ENCODE measurements around the gene MX2.

MX2 gene

GRCh38 chr21:41360072-41360821, 1.6 kb upstream of the MX2 start:
- TF ChIP-seq, protein P1, sequence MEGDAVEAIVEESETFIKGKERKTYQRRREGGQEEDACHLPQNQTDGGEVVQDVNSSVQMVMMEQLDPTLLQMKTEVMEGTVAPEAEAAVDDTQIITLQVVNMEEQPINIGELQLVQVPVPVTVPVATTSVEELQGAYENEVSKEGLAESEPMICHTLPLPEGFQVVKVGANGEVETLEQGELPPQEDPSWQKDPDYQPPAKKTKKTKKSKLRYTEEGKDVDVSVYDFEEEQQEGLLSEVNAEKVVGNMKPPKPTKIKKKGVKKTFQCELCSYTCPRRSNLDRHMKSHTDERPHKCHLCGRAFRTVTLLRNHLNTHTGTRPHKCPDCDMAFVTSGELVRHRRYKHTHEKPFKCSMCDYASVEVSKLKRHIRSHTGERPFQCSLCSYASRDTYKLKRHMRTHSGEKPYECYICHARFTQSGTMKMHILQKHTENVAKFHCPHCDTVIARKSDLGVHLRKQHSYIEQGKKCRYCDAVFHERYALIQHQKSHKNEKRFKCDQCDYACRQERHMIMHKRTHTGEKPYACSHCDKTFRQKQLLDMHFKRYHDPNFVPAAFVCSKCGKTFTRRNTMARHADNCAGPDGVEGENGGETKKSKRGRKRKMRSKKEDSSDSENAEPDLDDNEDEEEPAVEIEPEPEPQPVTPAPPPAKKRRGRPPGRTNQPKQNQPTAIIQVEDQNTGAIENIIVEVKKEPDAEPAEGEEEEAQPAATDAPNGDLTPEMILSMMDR (IDR thresholded peaks at IDR 0.05; ENCODE audit: low read depth, low read length, missing control alignments) = no peak
- no peak overlapping the region for H3K4me3 ChIP-seq (ENCODE audit: low read depth, low read length)
- DNase-seq (ENCODE audit: low read depth) = no peak

DNA sequence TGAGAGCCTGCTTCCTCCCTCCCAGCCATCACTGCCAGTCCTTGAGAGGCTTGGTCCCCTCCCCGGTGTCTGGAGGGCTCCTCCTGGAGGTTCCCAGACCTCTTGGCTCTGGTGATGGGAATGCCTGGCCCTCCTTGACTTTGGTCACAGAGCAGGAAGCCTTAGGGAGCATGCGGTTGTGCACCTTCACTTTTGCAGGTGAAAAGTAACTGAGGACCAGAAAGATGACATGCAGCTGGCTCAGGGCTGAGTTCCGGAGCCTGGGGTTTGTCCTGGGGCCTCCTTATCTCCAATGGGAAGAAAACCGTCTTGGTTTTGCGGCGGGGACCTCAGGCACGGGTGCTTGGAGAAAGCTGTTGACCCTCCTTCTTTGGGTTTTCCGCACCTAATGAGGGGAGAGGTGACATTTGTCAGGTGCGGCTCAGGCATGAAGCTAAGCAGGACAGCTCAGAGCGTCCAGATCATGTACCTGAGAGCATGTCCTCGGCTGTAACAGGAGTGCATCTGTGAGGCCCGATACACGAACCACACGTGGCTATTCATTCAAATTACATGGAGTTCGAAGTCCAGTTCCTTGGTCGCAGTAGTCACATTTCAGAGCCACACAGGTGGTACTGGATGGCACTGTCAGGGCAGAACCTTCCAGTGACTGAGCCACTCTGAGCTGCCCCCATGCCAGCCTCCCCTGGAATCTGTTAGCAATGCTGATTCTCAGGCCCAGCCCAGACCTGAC, 608 bp upstream of the MX2 start:
- no peak for DNase-seq (ENCODE audit: low read depth)
- TF ChIP-seq, protein P1 (IDR thresholded peaks at IDR 0.05; ENCODE audit: low read depth, low read length, missing control alignments) = no peak
- H3K4me3 ChIP-seq (ENCODE audit: low read depth, low read length) = peak overlapping the region; percentile 45; the same call in 1 of the 2 replicates

- TF ChIP-seq, protein P1 (IDR thresholded peaks at IDR 0.05; ENCODE audit: low read depth, low read length, missing control alignments) = no peak
- DNase-seq (ENCODE audit: low read depth) = no peak
- H3K4me3 ChIP-seq (ENCODE audit: low read depth, low read length) = peak overlapping the region; percentile 45
Observed at GRCh38 chr21:41362605-41363369, 960 bp downstream of the MX2 start.

- no peak for DNase-seq (ENCODE audit: low read depth)
- H3K4me3 ChIP-seq (ENCODE audit: low read depth, low read length) = peak overlapping the region; percentile 45; the same call in 1 of the 2 replicates
- TF ChIP-seq, protein P1 (IDR thresholded peaks at IDR 0.05; ENCODE audit: low read depth, low read length, missing control alignments) = no peak
Observed at GRCh38 chr21:41363370-41364270, 1.8 kb downstream of the MX2 start.

- TF ChIP-seq, protein P1 (IDR thresholded peaks at IDR 0.05; ENCODE audit: low read depth, low read length, missing control alignments) = no peak
- H3K4me3 ChIP-seq (ENCODE audit: low read depth, low read length) = peak overlapping the region; percentile 6; the same call in 1 of the 2 replicates
- no peak for DNase-seq (ENCODE audit: low read depth)
Observed at GRCh38 chr21:41364308-41364707, 2.5 kb downstream of the MX2 start.

Data from GM12864 (cell line).